ENCODE measurements around the gene TOMM6.

The TOMM6 gene

DNA sequence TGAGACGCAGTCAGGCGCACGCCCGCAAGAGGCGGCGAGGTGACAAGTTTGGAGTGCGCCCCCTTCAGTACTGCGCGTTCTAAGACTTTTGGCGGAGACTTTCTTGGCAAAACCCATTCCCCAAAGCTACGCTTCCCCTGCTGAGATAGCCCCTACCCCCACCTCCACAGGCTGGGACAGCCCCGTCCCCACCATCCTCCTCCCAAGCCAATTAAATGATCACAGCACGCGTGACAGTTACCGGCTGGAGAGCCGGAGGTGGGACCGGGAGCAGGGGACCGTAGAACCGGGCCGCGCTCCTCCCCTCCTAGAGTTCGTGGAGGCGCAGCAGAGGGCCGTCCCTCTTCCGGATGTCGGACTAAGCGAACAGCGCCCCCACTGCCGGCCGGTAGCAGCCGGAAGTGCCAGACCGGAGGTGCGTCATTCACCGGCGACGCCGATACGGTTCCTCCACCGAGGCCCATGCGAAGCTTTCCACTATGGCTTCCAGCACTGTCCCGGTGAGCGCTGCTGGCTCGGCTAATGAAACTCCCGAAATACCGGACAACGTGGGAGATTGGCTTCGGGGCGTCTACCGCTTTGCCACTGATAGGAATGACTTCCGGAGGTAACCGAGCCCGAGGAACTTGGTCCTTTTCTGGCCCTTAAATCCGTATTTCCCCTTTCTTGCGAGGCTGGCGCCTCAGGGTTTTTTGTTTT lies at the start of gene TOMM6:
TSS of gene TOMM6 (plus strand) at position 476 of the 699 bp plus-strand sequence. CDS start at position 480, 4 bp downstream.
- DNase-seq, result peak; percentile 97

DNA sequence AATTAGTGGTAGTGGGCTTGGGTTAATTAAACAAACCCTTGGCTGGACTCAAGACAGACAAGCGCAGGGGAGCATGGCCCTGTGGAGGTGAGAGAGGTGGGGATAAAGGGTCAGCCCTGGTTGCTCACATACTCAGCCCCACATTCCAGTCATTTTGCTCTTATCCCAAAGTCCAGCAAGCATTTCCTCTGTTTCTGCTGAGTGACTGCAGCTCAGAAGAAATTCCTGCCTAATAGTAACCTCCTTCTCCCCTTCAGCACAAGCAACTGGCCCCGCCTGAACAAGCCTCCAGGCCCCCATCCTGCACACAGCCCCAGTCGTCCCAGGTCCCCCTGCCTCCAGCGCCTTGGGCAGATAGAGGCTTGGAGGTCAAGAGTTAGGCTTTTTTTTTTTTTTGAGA lies 48.5 kb upstream of the TOMM6 start:
- no peak for DNase-seq

DNA sequence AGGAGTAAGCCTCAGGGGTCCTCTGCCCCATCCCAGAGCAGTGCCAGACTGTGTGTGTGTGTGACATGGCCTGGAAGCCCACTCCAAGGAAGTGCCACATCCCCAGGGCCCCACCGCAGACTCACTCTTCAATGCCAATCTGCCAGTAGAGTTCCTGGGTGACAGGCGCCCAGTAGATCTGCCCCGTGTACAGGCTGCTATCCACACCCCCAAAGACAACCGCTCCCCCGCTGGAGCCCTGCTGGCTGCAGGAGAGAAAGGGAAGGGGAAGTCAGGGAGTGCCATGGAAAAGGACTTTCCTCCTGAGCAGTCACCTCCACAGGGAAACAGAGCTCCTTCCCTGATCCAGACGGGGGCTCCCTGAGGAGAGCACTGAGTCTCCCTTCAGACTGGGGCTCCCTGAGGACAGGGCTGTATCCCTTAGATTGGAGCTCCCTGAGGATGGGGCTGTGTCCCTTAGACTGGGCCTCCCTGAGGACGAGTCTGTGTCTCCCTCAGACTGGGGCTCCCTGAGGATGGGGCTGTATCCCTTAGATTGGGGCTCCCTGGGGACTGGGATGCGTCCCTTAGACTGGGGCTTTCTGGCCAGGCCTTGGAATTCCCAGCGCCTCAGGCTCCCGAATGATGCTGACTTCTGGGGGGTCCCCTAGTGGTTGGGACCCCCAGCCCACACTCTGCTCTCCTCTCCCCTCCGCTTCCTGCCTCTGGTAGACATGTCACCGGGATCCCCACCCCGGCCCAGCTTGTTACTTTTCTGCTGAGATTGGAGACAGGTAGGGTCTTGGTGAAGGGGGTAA lies 46.9 kb upstream of the TOMM6 start:
- no peak for DNase-seq

DNA sequence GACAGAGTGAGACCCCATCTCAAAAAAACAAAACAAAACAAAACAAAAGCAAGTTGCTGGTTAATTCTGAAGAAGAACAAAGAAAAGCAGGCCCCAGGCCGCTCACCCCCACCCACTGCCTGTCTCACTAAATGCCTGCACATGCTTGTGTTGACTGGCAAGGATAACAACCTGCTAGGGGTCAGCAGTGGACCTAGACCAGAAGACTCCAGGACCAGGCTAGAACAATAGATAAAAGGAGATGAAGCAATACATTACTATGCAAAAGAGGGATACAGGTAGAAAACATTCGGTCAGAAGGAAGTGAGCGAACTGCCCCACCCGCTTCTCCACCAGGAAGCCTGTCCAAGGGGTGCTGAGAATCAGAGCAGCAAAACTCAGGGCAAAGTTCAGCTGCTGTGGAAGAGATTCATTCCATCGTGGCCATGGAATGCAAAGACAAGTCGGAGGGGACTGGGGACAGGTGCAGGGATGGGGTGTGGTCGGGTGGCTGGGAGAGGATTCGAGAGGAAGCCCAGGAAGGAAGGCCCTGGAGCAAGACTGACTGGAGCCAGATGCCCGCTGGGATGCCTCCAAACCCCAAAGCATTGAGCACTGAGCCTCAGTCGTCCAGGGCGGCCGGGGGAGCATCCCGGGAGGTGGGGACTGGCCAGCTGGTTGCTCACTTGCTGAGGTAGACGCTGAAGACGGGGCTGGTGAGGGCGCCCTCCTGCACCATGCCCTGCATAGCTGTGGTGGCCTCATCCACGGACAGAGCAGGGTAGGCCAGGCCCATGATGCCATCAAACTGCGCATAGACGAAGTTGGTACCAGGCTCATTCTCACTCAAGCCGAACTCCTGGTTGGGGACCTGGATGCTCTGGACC lies 45.6 kb upstream of the TOMM6 start:
- DNase-seq, result no peak

DNA sequence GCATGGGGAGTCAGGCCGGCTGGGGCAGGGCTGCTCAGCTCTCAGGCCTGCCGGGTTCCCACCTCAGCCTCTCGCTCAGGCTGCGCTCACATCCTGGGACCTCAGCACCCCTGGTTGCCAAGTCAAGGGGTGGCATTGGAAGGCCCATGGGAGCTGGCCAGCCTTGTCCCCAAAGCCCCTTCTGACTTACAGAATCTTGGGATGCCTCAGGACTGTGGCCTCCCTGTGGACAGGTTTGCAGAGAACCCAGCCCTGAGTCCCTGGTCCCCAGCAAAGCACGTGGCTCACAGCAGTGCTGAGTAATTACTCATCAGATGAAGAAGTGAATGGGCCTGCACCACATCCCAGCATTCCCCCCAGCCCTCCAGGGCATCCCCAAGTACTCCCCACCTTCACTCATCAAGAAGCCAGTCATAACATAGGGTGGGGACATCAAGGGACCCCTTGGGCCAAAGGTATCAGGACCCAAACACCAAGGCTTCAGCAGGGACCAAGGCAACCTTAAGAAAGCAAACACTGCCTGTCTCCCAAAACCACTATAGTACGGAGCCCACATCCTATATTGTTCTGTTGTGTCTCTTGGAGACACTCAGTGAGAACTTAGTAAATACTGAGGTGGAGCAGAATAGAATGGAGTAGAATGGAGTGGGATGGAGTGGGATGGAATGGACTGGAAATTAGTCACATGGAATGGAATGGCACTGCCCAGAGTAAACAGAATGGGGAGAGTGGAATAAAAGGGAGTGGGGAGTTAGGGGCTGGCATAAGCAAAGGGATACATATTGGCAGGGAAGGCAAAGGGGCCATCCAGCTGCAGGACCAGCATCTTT lies 43.9 kb upstream of the TOMM6 start:
- DNase-seq, result no peak

DNA sequence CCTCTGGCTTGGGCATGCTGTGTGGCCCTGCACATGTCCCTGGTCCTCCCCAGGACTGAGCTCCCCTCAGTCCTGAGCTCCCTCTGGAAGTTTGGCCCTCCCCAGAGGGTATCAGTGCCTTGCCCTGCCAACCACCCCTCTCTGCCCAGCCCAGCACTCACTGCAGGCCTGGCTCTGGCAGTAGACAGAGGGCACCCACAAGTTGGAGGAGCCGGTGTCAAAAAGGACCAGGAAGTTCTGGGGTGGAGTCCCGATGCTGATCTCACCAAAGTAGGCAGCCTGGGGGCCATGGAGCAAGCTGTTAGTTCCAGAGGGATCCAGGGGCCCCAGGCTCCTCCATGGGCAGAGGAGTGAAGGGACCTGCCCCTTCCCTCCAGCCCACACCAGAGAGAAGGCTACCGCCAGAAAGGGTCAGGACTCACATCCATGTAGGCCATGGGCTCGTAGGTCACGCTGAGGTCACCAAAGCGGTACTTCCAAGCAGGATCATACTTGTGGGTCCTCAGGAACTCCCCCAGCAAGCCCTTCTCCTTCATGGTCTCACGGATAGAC lies 43.2 kb upstream of the TOMM6 start:
- no peak for DNase-seq

DNA sequence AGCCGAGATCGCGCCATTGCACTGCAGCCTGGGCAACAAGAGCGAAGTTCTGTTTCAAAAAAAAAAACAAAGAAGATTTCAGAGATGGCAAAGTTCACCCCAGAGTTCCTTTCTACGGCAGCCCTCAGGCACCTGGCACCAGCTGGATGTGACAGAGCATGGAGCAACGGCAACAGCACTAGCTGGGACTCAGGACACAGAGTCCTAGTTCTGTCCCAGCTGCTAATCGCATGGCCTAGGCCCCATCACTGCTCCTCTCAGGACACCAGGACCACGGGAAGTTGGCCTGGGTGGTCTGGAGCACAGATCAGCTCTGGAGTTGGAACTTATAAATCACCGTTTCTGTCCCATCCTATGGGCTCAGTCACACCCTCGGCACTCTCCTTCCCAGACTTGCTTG lies 41.4 kb upstream of the TOMM6 start:
- DNase-seq, result no peak

DNA sequence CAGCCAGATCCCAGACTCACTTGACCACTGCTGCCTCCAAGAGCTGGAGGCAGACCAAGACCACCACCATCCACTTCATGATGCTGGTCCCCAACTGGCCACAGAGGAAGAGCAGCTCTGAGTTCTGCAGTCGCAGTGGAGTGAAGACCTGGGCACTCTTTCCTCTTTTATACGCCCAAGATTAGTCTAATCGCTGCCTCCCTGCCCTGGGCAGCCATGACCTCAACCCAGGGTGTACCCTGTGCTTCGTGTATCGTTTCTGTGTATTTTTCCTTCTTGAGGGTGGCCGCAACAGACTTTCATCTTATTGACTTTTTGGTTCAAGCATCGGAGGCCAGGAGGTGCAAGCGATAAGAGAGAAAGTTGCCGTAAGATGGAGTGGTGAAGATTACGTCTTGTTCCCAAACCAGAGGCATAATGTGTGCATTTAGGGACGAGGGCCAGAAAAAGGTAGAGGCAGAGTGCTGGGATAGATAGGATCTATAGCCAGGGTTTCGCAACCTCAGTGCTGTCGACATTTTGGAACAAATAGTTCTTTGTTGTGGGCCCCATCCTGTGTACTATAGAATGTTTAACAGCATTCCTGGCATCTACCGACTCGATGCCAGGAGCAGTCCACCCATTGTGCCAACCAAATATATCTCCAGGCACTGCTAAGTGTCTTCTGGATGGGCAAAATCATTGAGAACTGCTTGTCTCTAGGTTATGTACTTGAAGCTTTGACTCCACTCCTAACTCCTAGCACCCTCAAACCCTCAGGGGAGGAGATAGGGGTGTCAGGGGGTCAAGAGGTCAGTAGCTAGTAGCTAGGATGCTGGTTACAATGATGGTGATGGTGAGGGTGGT lies 40.0 kb upstream of the TOMM6 start, which contains the start of gene PGC:
TSS of gene PGC (minus strand) at position 142 of the 846 bp plus-strand sequence. CDS start at position 79, 63 bp downstream.
- no peak for DNase-seq

DNA sequence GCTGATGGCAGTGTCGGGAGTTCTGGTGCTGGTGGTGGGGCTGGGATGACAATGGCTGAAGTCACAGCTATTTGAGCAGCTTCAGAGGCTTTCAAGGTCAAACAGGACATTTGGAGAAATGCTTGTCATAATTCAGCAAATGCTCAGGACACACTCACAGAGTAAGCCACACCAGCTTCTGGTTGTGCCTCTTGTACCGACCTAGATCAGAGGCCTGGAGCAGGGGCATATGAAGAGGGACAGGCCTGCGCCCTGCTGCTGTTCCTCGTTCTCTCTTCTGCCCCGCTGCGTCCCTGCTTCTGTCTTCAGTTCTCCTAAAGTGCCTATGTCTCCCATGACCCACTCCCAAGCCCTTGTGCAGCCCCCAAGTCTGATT lies 39.4 kb upstream of the TOMM6 start:
- DNase-seq, result no peak

DNA sequence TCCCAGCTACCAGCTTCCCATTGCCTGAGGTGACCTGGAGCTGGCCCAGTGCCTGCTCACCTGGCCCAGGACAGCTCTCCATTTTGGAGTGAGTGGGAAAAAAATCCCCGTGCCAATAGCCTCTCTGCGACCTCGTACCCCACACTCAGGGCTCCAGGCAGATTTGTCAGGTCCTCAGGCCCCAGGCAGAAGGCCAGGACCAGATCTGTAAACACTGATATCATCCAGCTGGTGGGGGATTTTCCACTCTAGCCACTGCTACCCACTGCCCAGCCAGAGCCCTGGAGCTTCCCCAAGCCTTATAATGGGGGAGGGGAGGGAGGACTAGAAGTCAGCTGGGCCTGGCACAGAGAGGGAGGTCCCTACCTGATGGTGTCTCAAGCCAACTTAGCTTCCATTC lies 39.0 kb upstream of the TOMM6 start:
- no peak for DNase-seq

DNA sequence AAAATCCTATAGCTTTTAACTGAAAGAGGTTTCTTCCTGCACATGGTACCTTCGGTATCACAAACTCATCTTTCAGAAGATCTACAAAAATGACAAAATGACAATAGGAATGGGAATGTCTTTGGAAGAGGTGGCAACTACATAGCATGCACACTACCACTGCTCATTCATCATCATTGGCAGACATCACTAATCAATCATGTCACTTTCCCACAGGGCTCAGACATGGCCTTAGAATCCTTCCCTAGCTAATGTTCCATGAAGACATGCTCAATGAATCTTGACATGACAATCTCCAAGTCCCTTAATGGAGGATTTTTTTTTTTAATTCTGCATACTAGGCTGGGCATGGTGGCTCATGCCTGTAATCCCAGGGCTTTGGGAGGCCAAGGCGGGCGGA lies 37.1 kb upstream of the TOMM6 start:
- no peak for DNase-seq

DNA sequence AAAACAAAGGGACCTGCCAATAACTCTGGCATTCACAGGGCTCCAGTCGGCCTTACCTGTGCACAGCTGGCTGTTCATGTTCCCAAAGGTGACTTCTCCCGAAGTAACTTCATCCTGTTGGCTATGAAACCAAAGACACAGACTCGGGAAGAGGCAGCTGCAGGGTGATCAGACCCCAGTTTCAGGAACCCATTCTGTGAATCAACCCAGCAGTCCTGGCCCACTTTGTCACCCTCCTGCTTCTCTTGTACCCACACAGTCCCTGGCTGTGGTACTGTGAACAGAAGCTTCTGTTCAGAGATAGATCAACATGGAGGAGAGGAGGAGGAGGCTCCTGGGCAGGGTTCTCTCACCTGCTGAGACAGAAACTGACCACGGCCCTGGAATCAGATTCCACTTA lies 31.6 kb upstream of the TOMM6 start:
- no peak for DNase-seq

DNA sequence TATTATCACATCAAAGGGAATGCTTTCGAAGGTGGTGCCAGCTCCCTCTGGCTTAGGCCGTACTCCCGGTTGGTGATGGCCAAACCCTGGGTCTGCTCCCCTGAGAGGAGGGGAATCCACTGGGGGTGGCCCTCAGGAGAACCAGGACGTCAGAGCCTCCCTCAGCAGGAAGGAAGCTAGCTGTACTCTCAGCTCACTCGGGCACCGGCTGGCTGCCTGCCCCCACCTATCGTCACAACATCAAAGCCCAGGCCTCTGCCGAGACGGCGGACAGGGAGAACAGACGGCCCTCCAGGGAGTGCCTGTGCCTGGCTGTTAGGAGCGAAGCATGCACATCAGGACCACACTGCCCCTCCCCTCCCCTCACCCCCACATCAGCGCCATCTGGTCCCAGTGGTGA lies 31.1 kb upstream of the TOMM6 start:
- DNase-seq, result no peak

DNA sequence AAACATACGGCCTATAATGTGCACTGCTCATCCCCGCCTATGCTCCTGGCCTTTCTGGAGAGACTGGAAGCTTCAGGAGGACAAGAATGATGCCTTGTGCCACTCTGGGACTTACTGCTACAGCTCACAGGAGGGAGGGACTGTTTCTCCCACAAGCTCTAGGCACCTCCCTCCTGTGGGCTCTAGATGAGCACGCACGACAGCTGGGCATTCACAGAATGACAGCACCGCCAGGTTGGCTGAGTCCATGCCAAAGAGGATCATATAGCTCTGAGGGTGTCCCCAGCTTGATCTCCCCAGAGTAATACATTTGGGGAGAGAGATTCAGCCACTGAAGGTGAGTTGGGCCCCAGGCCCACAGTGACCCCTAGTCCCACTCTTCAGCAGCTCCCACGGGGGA lies 30.2 kb upstream of the TOMM6 start:
- no peak for DNase-seq

DNA sequence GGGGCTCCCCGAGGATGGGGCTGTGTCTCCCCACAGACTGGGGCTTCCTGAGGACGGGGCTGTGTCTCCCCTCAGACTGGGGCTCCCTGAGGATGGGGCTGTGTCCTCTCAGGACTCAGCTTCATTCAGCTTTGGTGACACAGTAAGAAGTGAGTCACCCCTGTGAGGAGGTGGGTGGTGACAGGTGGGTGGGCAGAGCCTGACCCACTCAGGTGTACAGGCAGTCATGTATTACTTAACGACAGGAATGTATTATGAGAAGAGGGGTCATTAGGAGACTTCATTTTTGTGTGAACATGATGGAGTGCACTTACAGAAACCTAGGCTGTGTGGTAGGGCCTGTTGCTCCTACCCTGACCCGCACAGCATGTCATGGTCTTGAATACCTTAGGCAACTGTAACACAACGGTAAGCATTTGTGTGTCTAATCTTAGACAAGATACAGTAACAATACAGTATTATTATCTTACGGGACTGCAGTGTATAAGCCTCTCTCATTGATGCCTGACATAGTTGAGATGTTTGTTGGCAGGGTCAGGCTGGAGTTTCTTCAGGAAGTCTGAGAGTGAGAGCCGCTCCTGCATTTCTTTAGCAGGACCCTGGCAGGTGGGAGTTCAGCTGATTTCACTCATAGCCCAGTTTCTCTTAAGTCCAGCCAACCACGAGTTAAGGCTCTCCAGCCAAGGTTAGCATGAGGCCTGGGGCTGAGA lies 29.4 kb upstream of the TOMM6 start:
- no peak for DNase-seq

DNA sequence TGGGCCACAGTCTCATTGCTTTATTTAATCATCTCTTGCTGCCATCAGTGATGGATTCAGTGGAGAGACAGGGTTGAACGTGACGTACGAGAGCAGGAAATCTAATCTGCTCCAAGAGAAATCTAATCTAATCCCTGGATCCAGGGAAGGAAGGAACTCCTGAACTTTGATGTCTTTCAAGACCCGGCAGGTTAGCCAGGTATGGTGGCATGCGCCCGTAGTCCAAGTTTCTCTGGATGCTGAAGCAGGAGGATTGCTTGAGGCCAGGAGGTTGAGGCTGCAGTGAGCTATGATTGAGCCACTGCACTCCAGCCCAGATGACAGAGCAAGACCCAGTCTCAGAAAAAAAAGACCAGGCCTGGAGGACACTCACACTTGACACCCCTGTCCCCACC lies 28.9 kb upstream of the TOMM6 start:
- DNase-seq, result no peak

DNA sequence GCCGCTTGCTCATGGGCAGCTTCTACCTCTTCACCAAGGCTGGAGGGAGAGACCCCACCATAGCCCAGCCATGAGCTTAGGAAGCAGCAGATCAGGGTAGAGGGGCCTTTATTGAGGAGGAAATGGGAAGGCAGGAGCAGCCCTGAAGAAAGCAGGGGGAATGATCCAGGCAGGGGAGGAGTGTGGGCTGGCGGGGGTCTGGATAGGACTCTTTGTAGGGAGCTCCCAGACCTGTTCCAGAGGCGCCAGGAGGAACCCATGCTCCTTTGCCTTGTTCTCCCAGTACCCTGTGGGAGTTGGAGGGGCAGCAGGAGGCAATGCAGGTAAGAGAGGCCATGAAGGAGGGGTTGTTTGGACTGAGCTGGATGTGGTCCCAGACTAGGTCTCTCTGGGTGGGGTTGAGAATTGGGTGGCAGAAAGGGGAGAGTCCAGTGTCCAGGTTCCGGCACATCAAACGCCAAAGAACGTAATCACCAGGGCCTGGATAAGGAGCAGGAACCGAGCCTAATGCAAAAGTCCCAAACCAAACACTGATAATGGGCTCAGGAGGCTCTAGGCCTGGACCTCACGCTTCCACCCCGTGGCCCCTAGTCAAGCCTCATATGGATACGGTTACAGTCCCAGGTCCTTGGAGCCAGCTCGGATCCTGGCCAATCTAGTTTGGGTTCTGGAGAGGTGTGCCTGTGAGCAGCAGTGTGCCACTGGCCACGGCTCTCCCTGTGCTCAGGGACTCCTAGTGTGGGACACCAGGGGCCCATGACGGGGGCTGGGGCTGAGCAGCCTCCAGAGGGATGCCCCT lies 28.2 kb upstream of the TOMM6 start:
- no peak for DNase-seq

DNA sequence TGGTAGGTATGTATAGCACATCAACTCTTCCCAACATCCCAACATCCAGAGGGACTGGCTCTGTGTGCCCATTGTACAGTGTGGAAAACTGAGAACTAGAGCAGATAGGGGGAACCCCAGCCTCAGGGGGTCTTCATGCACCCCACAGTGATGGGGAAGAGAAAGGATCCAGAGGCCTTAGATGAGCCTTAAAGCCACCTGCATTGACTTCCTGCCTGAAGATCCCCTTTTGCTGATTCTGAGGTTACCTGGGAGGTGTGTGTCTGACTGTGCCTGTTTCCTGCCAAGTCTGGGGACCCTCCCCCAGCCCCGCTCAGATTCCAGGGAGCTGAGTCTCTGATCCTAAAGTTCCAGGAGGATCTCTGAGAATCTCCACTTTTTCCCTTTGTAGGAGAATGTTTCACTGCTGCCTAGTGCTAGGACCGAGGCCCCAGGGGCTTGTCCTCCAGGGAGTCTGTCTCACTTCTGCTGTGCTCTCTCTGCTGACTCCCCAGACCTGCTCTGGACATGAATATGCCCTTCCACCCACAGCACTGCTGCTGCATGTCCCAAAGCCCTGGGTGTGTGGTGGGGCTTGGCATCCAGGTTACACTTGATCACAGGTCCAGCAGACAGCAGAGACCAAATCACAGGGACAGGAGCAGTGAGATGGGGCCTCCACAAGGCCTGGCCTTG lies 27.5 kb upstream of the TOMM6 start:
- DNase-seq, result no peak

DNA sequence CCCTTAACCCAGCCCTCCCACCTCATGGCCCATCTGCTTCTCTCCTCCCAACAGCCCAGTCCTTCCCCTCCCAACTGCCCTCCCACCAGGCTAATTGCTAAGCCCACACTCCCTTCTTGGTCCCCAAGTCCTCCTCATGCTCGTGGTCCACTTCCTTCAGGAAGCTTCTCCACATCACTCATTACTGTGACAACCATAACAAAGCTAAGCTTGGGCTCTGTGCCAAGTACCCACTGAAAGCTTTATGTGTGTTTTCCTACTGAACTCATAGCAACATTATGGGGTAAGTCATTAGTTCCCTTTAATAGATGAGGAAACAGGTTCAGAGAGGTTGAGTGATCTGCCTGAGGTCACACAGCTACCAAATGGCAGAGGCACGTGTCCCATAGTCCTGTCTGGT lies 24.0 kb upstream of the TOMM6 start:
- no peak for DNase-seq
